NB4 (cell line): ENCODE data around the gene TRDMT1.

ENCODE experiments used
- DNase-seq: peaks from one replicate; pipeline ENCODE4 v3.0.0; 2010; ENCODE audit warnings: low read depth
- H3K4me3 ChIP-seq: one replicate; pipeline ENCODE4 v1.5.1; 2011; ENCODE audit warnings: mild to moderate bottlenecking, low read depth, low read length, moderate library complexity
- CTCF ChIP-seq: IDR thresholded peaks from one replicate; pipeline ENCODE4 v1.5.1; 2012; ENCODE audit warnings: low read depth, low read length
- MAX ChIP-seq: IDR thresholded peaks from 2 replicates; pipeline ENCODE4 v1.6.1; 2011; ENCODE audit warnings: low read depth, low read length
- MYC ChIP-seq: IDR thresholded peaks from 2 replicates; pipeline ENCODE4 v1.6.1; 2011; ENCODE audit warnings: low read depth, low read length
- POLR2A ChIP-seq: IDR thresholded peaks from 2 replicates; pipeline ENCODE4 v1.6.1; 2011; ENCODE audit warnings: mild to moderate bottlenecking; ENCODE audit not compliant: insufficient read length; ENCODE audit errors: extremely low read depth

The TRDMT1 gene

GRCh38 chr10:17174626-17175025 lies 26.8 kb downstream of the TRDMT1 start:
- DNase-seq, result no peak
- no peak for TF ChIP-seq MYC
- no peak for TF ChIP-seq POLR2A
- TF ChIP-seq MAX, result no peak
- TF ChIP-seq CTCF, result no peak
- H3K4me3 ChIP-seq, result no peak overlapping the region

- TF ChIP-seq MYC (no peak), CTCF (no peak), MAX (no peak), POLR2A (no peak)
- DNase-seq, result no peak
- H3K4me3 ChIP-seq, result no peak overlapping the region
Observed at GRCh38 chr10:17171141-17171641, 30.3 kb downstream of the TRDMT1 start.

GRCh38 chr10:17169803-17170202 lies 31.7 kb downstream of the TRDMT1 start:
- TF ChIP-seq MAX, result no peak
- TF ChIP-seq POLR2A, result no peak
- TF ChIP-seq MYC, result no peak
- no peak for TF ChIP-seq CTCF
- no peak for DNase-seq
- H3K4me3 ChIP-seq, result no peak overlapping the region

- H3K4me3 ChIP-seq, result no peak overlapping the region
- DNase-seq, result no peak
- TF ChIP-seq POLR2A (no peak), MAX (no peak), CTCF (no peak), MYC (no peak)
Observed at GRCh38 chr10:17166699-17167098, 34.8 kb downstream of the TRDMT1 start.

- no peak overlapping the region for H3K4me3 ChIP-seq
- DNase-seq, result no peak
- TF ChIP-seq POLR2A (no peak), MYC (no peak), MAX (no peak), CTCF (no peak)
Observed at GRCh38 chr10:17162828-17163227, 38.6 kb downstream of the TRDMT1 start.

- TF ChIP-seq POLR2A, result no peak
- TF ChIP-seq MYC, result no peak
- TF ChIP-seq CTCF, result no peak
- no peak for TF ChIP-seq MAX
- no peak overlapping the region for H3K4me3 ChIP-seq
- peak; percentile 47 for DNase-seq
Observed at GRCh38 chr10:17161775-17162174, 39.7 kb downstream of the TRDMT1 start.
